ENCODE measurements around the gene GLIPR1L1. TPM values are rescaled to one million over a fixed set of nuclear protein-coding genes. Genes with fewer than 3 reads are reported as not detected.

Gene GLIPR1L1, protein sequence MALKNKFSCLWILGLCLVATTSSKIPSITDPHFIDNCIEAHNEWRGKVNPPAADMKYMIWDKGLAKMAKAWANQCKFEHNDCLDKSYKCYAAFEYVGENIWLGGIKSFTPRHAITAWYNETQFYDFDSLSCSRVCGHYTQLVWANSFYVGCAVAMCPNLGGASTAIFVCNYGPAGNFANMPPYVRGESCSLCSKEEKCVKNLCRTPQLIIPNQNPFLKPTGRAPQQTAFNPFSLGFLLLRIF
- total RNA-seq (not detected), total RNA-seq (0 reads per million in 2 donors)

DNA sequence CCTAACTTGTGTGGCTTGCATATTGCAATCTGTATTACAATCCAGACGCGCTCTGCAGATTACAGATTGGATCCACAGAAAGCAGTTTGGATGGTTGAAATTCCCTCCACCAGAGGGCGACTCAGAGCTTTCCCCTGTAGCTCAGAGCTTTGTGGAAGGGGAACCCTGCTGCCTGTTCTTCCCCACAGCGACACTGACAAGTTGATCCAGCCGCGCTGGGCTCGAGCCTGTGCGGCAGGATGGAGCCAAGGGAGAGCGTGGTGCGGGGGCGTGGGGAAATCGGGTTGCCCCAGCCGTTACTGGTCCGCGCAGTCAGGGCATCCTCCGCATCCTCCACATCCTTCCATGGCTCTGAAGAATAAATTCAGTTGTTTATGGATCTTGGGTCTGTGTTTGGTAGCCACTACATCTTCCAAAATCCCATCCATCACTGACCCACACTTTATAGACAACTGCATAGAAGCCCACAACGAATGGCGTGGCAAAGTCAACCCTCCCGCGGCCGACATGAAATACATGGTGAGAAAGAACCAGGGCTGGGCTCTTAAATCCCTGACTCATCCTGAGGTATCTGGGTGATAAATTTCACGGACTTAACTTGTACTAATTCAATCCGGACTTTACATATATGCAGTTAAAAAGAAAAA, at the start of gene GLIPR1L1:
Gene GLIPR1L1, plus strand, starts transcription at position 287 of the 647 bp plus-strand sequence. Its CDS starts 59 bp downstream, at position 346.
- Mint-ChIP-seq H3K27me3 (peaks cover 15% of the 10 kb centered on the region), H3K27ac (no peak within 1 kb of the TSS), H3K36me3 (ENCODE audit: low read depth) (no peaks in the 10 kb centered on the region), H3K4me3 (peak within 1 kb of the TSS; percentile 84), H3K4me1 (peaks cover 15% of the 10 kb centered on the region)
- peak; percentile 58 to 74 (median 61) for DNase-seq
- H3K9me3 ChIP-seq (ENCODE audit: control insufficient read depth, low read length, poor library complexity, severe bottlenecking) = no peaks in the 10 kb centered on the region
- peak; percentile 83 for ATAC-seq

DNA sequence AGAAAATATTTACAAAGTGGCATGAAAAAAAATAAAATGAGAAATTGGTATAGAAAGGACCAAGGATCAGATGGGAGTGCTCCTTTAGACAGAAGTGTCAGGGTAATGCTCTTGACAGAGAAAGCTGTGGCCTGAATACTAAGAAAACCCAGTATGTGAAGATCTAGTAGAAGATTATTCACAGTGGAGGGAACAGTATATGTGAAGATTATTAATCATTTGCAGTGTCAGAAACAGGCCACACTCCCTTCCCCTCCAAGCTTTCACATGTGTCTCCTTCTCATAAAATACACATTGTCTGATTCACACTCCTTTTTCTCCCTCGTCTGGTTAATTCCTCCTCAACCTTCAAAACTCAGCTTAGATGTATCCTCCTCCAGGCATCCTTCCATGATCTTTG, 45.6 kb upstream of the GLIPR1L1 start:
- H3K9me3 ChIP-seq (ENCODE audit: control insufficient read depth, low read length, poor library complexity, severe bottlenecking) = no peaks in the 10 kb centered on the region
- no peak overlapping the region for H3K27ac Mint-ChIP-seq
- DNase-seq = no peak
- H3K4me3 Mint-ChIP-seq = no peak overlapping the region
- peaks cover 4% of the 10 kb centered on the region for H3K27me3 Mint-ChIP-seq
- no peaks in the 10 kb centered on the region for H3K36me3 Mint-ChIP-seq (ENCODE audit: low read depth)
- ATAC-seq = no peak
- no peaks in the 10 kb centered on the region for H3K4me1 Mint-ChIP-seq

DNA sequence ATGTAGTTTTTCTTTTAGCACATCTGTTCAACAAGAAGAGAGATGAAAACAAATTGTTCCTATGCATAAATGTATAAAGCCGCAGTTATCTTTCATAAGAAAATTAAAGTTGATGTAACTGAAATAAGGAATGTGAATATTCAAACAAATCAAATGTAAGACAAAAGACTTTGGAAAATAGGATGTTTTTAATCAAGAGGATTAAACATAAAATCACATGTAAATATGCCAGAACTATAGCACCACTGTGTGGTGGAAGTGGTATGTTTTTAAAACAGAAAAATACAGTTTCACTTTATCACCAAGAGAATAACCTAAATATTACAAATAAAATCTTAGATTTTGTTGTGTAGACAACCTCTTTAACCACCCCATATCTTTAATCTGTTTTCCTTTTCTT, 44.7 kb upstream of the GLIPR1L1 start:
- H3K27ac Mint-ChIP-seq = no peak overlapping the region
- H3K36me3 Mint-ChIP-seq (ENCODE audit: low read depth) = no peaks in the 10 kb centered on the region
- H3K4me1 Mint-ChIP-seq = no peaks in the 10 kb centered on the region
- no peaks in the 10 kb centered on the region for H3K9me3 ChIP-seq (ENCODE audit: control insufficient read depth, low read length, poor library complexity, severe bottlenecking)
- no peak for DNase-seq
- H3K4me3 Mint-ChIP-seq = no peak overlapping the region
- peaks cover 4% of the 10 kb centered on the region for H3K27me3 Mint-ChIP-seq
- no peak for ATAC-seq

DNA sequence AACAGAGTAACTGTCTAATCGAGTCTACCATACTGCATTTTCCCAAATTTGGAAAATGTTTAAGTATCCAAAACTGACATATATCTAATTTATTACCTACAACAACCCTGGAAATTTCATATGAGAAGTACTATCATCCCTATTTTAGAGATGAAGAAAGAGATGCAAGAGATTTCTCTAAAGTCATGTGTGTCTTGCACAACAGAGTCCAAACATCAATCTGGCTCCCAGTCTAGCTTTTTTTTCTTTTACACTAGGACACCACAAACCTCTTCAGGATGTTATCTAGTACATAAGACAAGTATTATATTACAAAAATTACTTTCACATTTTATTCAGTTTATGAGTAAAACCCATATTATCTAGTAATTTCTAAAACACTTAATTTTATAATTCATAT, 43.5 kb upstream of the GLIPR1L1 start:
- no peak overlapping the region for H3K4me3 Mint-ChIP-seq
- no peak overlapping the region for H3K27ac Mint-ChIP-seq
- H3K9me3 ChIP-seq (ENCODE audit: control insufficient read depth, low read length, poor library complexity, severe bottlenecking) = no peaks in the 10 kb centered on the region
- DNase-seq = no peak
- ATAC-seq = no peak
- H3K36me3 Mint-ChIP-seq (ENCODE audit: low read depth) = no peaks in the 10 kb centered on the region
- H3K27me3 Mint-ChIP-seq = peaks cover 4% of the 10 kb centered on the region
- no peaks in the 10 kb centered on the region for H3K4me1 Mint-ChIP-seq

DNA sequence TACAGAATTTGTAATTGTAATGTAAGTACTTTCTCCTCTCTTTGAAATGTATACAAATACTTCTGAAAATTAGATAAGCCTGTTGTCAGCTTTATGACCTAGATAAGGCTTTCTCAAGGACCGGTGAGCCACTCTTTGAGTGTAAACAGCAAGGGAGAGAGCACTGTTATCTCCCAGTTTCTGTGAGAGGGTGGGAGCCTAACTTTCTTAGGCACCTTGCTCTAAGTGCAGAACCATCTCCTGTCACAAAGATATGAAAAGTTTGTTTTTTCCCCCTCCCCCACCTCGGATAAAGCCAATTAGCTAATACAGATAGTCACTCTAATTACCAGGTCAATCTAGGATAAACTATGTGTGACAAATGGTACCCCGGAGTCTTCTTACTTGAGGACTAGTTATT, 40.1 kb upstream of the GLIPR1L1 start:
- ATAC-seq = no peak
- no peak overlapping the region for H3K4me3 Mint-ChIP-seq
- no peak for DNase-seq
- peaks cover 4% of the 10 kb centered on the region for H3K27me3 Mint-ChIP-seq
- H3K9me3 ChIP-seq (ENCODE audit: control insufficient read depth, low read length, poor library complexity, severe bottlenecking) = no peaks in the 10 kb centered on the region
- peaks cover 4% of the 10 kb centered on the region for H3K36me3 Mint-ChIP-seq (ENCODE audit: low read depth)
- peaks cover 3% of the 10 kb centered on the region for H3K4me1 Mint-ChIP-seq
- no peak overlapping the region for H3K27ac Mint-ChIP-seq

DNA sequence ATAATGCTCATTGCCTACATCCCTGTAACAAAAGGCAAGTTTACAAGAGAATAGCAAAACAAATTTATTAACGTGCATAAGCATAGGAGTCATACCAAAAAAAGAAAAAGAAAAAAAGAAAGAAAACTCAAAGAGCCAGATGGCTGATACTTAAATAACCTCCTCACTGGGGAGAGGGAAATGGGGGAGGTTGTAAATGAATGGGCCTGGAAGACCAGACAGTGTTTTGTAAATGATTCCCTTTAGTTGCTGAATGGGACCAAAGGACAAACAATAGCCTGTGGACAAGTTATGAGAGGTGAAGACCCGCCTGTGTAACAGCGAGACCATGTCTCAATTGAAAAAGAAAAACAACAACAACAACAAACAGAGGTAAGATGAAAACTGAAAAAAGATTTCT, 39.7 kb upstream of the GLIPR1L1 start:
- H3K4me3 Mint-ChIP-seq = no peak overlapping the region
- peaks cover 4% of the 10 kb centered on the region for H3K27me3 Mint-ChIP-seq
- H3K27ac Mint-ChIP-seq = no peak overlapping the region
- peaks cover 4% of the 10 kb centered on the region for H3K36me3 Mint-ChIP-seq (ENCODE audit: low read depth)
- H3K4me1 Mint-ChIP-seq = peaks cover 3% of the 10 kb centered on the region
- H3K9me3 ChIP-seq (ENCODE audit: control insufficient read depth, low read length, poor library complexity, severe bottlenecking) = no peaks in the 10 kb centered on the region
- no peak for ATAC-seq
- DNase-seq = no peak

DNA sequence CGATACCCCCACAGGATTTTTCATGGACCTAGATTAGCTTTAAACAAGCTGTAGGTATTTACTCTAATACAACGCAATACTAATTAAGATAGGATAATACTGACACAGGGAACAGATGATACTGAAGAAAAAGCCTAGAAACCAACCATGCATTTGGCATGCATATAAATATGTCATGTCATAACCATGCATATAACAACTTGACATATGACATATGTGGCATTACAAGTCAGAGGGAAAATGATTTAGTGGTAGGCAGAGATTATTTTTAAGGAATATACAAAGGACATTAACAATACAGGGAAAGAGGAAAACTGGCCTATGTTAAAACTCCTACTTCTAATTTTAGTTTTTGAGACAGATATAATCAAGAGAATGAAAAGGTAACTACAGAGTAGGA, 32.2 kb upstream of the GLIPR1L1 start:
- Mint-ChIP-seq H3K4me1 (peaks cover 3% of the 10 kb centered on the region), H3K27me3 (no peaks in the 10 kb centered on the region), H3K4me3 (no peak overlapping the region), H3K36me3 (ENCODE audit: low read depth) (peaks cover 4% of the 10 kb centered on the region), H3K27ac (no peak overlapping the region)
- no peaks in the 10 kb centered on the region for H3K9me3 ChIP-seq (ENCODE audit: control insufficient read depth, low read length, poor library complexity, severe bottlenecking)
- DNase-seq = no peak
- ATAC-seq = no peak

DNA sequence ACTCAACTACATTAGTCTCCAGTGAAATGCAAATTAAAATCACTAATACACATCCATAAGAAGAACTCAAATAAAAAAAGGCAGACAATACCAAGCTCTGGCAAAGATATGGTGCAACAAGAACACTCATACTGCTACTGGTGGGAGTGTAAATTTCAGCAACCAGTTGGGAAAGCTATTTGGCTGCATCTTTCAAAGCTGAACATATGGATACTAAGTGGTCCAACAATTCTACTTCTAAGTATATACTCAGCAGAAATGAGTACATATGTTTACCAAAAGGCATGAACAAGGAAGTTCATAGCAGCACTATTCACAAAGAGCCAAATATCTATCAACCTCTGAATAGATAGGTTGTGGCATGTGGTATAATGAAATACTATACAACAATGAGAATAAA, 31.7 kb upstream of the GLIPR1L1 start:
- Mint-ChIP-seq H3K27me3 (no peaks in the 10 kb centered on the region), H3K27ac (no peak overlapping the region), H3K36me3 (ENCODE audit: low read depth) (no peaks in the 10 kb centered on the region), H3K4me3 (no peak overlapping the region), H3K4me1 (no peaks in the 10 kb centered on the region)
- no peak for DNase-seq
- no peaks in the 10 kb centered on the region for H3K9me3 ChIP-seq (ENCODE audit: control insufficient read depth, low read length, poor library complexity, severe bottlenecking)
- ATAC-seq = no peak

DNA sequence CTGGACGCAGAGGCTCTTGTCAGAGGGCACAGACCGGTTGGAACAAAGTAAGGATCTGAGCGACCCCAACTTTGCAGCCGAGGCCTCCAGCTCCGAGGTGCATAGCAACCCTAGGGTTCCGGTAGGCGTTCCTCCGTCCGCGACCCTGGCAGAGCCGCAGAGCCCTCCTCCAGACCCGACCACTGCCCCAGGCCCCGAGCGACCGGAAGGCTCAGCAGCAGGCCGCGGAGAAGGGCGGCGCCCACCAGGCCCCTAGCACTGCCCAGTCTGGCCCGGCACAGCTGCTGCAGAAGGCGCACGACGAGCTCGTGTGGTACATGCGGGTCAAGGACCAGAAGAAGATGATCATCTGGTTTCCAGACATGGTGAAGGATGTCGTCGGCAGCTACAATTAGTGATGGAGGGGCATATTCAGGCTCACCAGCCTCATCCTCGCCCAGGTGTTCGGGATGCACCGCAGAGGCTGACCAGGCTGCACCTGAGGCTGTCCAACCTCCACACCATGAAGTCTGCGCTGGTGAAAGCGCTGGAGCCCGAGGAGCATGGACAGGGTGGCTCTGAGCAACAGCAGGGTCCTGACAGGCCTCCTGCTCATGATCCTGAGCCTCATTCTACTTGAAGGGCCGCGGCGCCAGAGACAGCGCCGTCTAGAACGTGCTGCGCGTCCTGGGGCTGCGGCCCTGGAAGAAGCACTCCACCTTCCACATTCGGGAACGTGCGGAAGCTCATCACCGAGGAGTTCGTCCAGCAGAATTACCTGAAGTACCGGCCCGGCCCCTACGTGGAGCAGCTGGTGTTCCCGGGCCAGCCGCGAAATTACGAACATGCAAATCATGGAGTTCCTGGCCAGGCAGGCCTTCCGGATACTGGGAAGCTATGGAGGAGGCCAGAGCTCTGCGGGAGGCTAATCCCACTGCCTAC, 28.8 kb upstream of the GLIPR1L1 start:
- DNase-seq = no peak
- Mint-ChIP-seq H3K4me1 (peaks cover 2% of the 10 kb centered on the region), H3K27me3 (no peaks in the 10 kb centered on the region), H3K27ac (no peak overlapping the region), H3K4me3 (no peak overlapping the region), H3K36me3 (ENCODE audit: low read depth) (no peaks in the 10 kb centered on the region)
- no peaks in the 10 kb centered on the region for H3K9me3 ChIP-seq (ENCODE audit: control insufficient read depth, low read length, poor library complexity, severe bottlenecking)
- ATAC-seq = no peak

DNA sequence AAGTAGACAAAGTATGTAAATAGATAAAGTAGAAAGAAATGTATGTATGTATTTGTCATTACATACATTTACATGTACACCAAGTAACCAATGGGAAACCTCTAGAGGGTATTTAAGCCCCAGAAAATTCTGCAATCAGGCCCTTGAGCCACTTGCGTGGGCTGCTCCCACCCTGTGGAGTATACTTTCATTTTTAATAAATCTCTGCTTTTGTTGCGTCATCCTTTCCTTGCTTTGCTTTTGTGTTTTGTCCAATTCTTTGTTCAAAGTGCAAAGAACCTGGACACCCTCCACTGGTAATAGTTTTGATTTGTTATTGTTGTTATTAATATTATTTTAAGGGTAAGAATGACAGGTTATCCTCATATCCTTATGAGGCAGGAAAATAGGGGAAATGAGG, 26.2 kb upstream of the GLIPR1L1 start:
- Mint-ChIP-seq H3K36me3 (ENCODE audit: low read depth) (no peaks in the 10 kb centered on the region), H3K4me1 (peaks cover 2% of the 10 kb centered on the region), H3K27ac (no peak overlapping the region), H3K4me3 (no peak overlapping the region), H3K27me3 (no peaks in the 10 kb centered on the region)
- no peak for DNase-seq
- ATAC-seq = no peak
- no peaks in the 10 kb centered on the region for H3K9me3 ChIP-seq (ENCODE audit: control insufficient read depth, low read length, poor library complexity, severe bottlenecking)

DNA sequence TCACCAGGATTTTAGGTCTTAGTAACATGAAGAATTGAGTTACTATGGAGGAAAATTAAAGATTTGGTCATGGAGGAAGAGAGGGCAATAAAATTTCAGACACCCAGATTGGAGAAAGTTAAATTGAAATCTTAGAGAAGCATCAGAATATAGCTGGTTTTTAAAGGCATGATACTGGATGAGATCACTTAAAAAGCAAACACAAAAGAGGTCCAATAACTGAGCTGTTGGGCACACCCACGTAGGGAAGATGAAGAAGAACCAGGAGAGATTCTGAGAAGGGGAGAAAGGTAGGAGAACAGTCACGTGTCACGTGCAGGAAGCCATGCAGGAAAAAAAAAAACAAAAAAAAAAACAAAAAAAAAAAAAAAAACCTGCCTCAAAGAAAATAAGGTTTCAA, 23.1 kb upstream of the GLIPR1L1 start:
- Mint-ChIP-seq H3K27ac (no peak overlapping the region), H3K27me3 (no peaks in the 10 kb centered on the region), H3K4me1 (peaks cover 2% of the 10 kb centered on the region), H3K4me3 (no peak overlapping the region), H3K36me3 (ENCODE audit: low read depth) (no peaks in the 10 kb centered on the region)
- no peak for ATAC-seq
- no peak for DNase-seq
- H3K9me3 ChIP-seq (ENCODE audit: control insufficient read depth, low read length, poor library complexity, severe bottlenecking) = no peaks in the 10 kb centered on the region

DNA sequence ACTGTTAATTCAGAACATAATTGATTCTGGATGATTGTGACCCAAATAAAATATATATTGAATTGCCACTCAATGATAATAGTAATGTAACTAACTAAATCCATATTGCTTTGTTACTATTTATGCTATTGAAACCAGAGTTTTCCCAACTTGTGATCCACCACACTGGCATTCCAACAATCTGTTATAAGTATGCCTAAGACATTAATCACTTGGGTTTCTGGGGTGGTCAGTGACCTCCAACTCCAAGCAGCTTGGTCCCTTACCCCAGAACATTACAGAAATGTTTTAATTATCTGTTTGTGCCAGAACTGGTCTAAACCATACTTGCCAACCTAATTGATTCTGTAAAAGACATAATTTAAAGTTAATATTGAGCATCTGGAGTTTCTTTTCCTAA, 19.0 kb upstream of the GLIPR1L1 start:
- no peaks in the 10 kb centered on the region for H3K9me3 ChIP-seq (ENCODE audit: control insufficient read depth, low read length, poor library complexity, severe bottlenecking)
- Mint-ChIP-seq H3K27me3 (peaks cover 12% of the 10 kb centered on the region), H3K4me1 (no peaks in the 10 kb centered on the region), H3K27ac (no peak overlapping the region), H3K4me3 (no peak overlapping the region), H3K36me3 (ENCODE audit: low read depth) (no peaks in the 10 kb centered on the region)
- ATAC-seq (no peak), DNase-seq (no peak)

DNA sequence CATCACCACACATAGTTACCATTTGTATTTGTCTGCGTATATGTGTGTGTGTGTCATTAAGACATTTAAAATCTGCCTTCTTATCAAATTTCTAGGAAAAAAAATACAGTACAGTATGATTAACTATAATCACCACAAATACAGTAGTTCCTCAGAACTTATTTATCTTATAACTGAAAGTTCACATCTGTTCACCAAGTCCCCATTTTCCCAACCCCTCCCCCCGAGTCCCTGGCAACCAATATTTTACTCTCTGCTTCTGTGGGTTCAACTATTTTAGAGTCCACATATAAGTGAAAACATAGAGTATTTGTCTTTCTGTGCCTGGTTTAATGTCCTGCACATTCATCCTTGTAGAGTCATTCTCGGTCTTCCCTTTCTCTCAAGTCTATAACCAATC, 16.7 kb upstream of the GLIPR1L1 start:
- no peaks in the 10 kb centered on the region for H3K36me3 Mint-ChIP-seq (ENCODE audit: low read depth)
- ATAC-seq = no peak
- H3K4me1 Mint-ChIP-seq = no peaks in the 10 kb centered on the region
- no peak for DNase-seq
- H3K9me3 ChIP-seq (ENCODE audit: control insufficient read depth, low read length, poor library complexity, severe bottlenecking) = no peaks in the 10 kb centered on the region
- peaks cover 17% of the 10 kb centered on the region for H3K27me3 Mint-ChIP-seq
- H3K27ac Mint-ChIP-seq = no peak overlapping the region
- no peak overlapping the region for H3K4me3 Mint-ChIP-seq

Measured in T-helper 17 cell (primary cell).